Lung (tissue), 12 donors: ENCODE measurements around the gene CLTC. TPM values are rescaled to one million over a fixed set of nuclear protein-coding genes. Genes with fewer than 3 reads are reported as not detected.

Experiments
- ATAC-seq: fragments of 200-7000 bp; cut with Tn5 transposase; one replicate; pipeline ENCODE4 v1.9.1; 2020; ENCODE audit warnings: moderate number of reproducible peaks; ENCODE audit not compliant: insufficient read depth, low FRiP score
- DNase-seq, 3 donors: peaks; one replicate each; pipeline ENCODE4 v3.0.0-alpha.2; 2013 to 2017
- H3K27ac ChIP-seq, 2 donors: one replicate each; pipeline ENCODE4 v1.5.1; 2013; ENCODE audit warnings: mild to moderate bottlenecking in 2 of 2, moderate library complexity in 2 of 2, control low read depth in 1 of 2, inconsistent platforms in 1 of 2, low read depth in 1 of 2, low read length in 1 of 2
- H3K27me3 ChIP-seq, 3 donors: one replicate each; pipeline ENCODE4 v1.5.1; 2013; ENCODE audit warnings: low read length in 2 of 3; ENCODE audit not compliant: control insufficient read depth in 3 of 3, insufficient read depth in 3 of 3
- H3K36me3 ChIP-seq, 4 donors: one replicate each; pipeline ENCODE4 v1.5.1; 2013; ENCODE audit warnings: low read length in 4 of 4, mild to moderate bottlenecking in 1 of 4, moderate library complexity in 1 of 4; ENCODE audit not compliant: control insufficient read depth in 4 of 4, insufficient read depth in 4 of 4
- H3K4me1 ChIP-seq, 5 donors: one replicate each; pipeline ENCODE4 v1.5.1; 2013; ENCODE audit warnings: low read length in 5 of 5, mild to moderate bottlenecking in 2 of 5, moderate library complexity in 1 of 5; ENCODE audit not compliant: control insufficient read depth in 5 of 5, insufficient read depth in 5 of 5
- H3K4me3 ChIP-seq: one replicate; pipeline ENCODE4 v1.5.1; 2013; ENCODE audit warnings: mild to moderate bottlenecking, control low read depth, moderate library complexity
- H3K9ac ChIP-seq, 2 donors: one replicate each; pipeline ENCODE4 v1.5.1; 2013; ENCODE audit warnings: low read length in 2 of 2, control low read depth in 1 of 2; ENCODE audit not compliant: insufficient read depth in 1 of 2
- H3K9me3 ChIP-seq, 4 donors: one replicate each; pipeline ENCODE4 v1.5.1; 2013; ENCODE audit warnings: low read length in 3 of 4, mild to moderate bottlenecking in 1 of 4, moderate library complexity in 1 of 4; ENCODE audit not compliant: control insufficient read depth in 4 of 4, insufficient read depth in 3 of 4
- CTCF ChIP-seq: IDR thresholded peaks from 2 replicates; pipeline ENCODE4 v1.5.1; 2012; ENCODE audit warnings: mild to moderate bottlenecking; ENCODE audit errors: control extremely low read depth, extremely low read depth
- WGBS, 2 donors: extraction: QIAGEN DNeasy Blood & Tissue Kit; methylation state at CpG; one replicate each; pipeline ENCODE4 v1.1.7; 2013; 5-methylcytosine and 5-hydroxymethylcytosine counted together
- polyA plus RNA-seq, 2 donors: library from polyadenylated mRNA; stranded (reverse); fragments of 200-250 nt; gene quantifications; one replicate each; pipeline ENCODE4 v1.2.1, GENCODE V29; 2013
- total RNA-seq, 2 donors: library from RNA; depleted of rRNA in 1 of 2; stranded (reverse); fragments of >200 nt in 1 of 2; gene quantifications; one replicate each; pipeline ENCODE4 v1.2.1, GENCODE V29; 2014 to 2021
- donor health status: control.
- donor health status: control.
- donor health status: Bipolar disorder and iron deficiency.
- donor health status: healthy.
- donor health status: DM: yes; HTN: yes; CAD: no.

Gene CLTC
- total and polyA plus RNA-seq, 4 donors = 87.7 to 246 (median 162) TPM

DNA sequence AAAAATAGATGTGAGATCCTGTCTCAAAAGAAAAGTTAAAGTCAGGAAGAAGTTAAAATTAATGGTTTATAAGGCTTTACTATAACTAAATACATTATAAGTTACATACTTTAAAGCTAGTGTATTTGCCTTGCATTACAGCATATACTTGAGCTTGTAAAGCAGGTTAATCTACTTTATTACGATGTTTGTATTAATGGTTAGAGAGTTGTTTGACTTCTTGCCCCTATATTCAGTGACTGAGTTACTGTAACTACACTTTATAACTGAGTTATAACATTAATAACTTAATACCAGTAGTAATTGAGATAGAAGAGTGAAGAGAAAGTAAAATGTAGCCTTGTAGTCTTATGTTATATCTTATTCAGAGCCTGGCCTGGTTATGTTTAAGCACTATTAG, 22.9 kb downstream of the CLTC start:
- WGBS, 2 donors = 60 to 93% methylated on average over 1 of the region's 1 CpG
- H3K9ac ChIP-seq = no peak overlapping the region
- H3K4me3 ChIP-seq = no peak overlapping the region
- peak overlapping the region in 1 of 2 donors; percentile 2 for H3K27ac ChIP-seq
- no peaks in the 10 kb centered on the region for H3K9me3 ChIP-seq
- no peaks in the 10 kb centered on the region for H3K27me3 ChIP-seq
- no peak for ATAC-seq
- peak in 2 of 3 donors; percentile 37 to 56 for DNase-seq
- TF ChIP-seq CTCF = no peak
- H3K36me3 ChIP-seq = peaks cover 4 to 11% (median 5%) of the 10 kb centered on the region in 4 donors
- H3K4me1 ChIP-seq = peaks cover 2 to 23% (median 4%) of the 10 kb centered on the region in 5 donors

DNA sequence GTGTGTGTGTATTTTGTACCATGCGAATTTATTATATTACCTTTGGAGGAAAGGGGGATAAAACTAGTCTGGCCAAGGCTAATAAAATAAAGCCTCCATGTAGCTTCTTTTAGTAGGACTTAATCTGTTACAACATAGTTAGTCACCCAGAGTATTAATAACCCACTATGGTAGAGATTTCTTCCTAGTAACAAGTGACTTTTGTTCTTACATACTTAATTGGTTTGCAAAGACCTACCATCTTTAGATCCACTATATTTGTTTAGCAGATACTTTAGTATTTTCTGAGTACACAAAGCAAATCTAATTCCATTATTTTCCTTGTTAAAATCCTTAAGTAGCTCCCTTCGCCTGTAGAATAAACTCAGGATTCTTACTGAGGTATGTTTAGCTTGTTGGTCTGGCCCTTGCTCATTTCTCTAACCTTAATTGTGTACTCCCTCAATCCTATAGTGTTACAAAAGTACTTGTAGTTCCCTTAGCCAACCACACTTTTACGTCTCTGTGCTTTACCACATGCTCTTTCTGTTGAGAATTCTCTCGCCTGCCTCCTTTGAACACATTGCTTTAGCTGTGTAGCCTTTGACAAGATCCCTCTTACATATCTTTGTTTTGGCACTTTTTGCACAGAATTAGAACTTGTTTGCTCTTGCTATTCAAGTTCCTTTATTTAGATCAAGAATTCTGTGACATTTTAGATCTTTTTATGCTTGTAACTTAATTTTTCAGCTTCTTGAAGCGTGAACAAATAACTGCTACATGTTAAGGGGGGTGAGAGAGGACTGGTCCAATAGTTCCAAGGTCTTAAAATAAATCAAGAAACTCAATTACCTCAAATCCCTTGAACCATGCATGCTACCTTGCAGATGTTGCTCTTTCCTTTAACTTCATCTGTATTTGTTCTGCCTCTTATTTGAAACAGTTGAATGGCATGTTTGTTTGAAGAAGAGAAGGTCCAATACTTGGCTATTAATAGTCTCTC, 23.8 kb downstream of the CLTC start:
- Histone ChIP-seq H3K27me3 (no peaks in the 10 kb centered on the region), H3K36me3 (peaks cover 5 to 19% (median 8%) of the 10 kb centered on the region in 4 donors), H3K9ac (no peak overlapping the region), H3K27ac (peak overlapping the region in 1 of 2 donors; percentile 2), H3K9me3 (no peaks in the 10 kb centered on the region), H3K4me3 (no peak overlapping the region), H3K4me1 (peaks cover 0 to 22% (median 3%) of the 10 kb centered on the region in 5 donors)
- ATAC-seq = no peak
- DNase-seq = peak in 2 of 3 donors; percentile 48 to 65
- 64 to 65% methylated on average over 5 of the region's 5 CpGs for WGBS, 2 donors
- no peak for TF ChIP-seq CTCF

DNA sequence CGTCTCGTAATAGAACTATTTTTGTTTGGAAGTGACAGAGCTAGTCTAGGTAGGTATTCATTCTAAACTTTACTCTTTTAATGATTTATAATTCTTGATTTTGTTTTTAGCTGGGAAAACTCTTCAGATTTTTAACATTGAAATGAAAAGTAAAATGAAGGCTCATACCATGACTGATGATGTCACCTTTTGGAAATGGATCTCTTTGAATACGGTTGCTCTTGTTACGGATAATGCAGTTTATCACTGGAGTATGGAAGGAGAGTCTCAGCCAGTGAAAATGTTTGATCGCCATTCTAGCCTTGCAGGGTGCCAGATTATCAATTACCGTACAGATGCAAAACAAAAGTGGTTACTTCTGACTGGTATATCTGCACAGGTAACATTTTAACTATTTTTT, 27.6 kb downstream of the CLTC start:
- no peak for ATAC-seq
- 92 to 96% methylated on average over 6 of the region's 6 CpGs for WGBS, 2 donors
- no peak for TF ChIP-seq CTCF
- H3K4me3 ChIP-seq = no peak overlapping the region
- no peak for DNase-seq
- peaks cover 0 to 4% (median 2%) of the 10 kb centered on the region in 4 donors for H3K9me3 ChIP-seq
- H3K27ac ChIP-seq = no peak overlapping the region
- peaks cover 0 to 16% (median 0%) of the 10 kb centered on the region in 5 donors for H3K4me1 ChIP-seq
- H3K36me3 ChIP-seq = peaks cover 9 to 38% (median 32%) of the 10 kb centered on the region in 4 donors
- no peaks in the 10 kb centered on the region for H3K27me3 ChIP-seq
- no peak overlapping the region for H3K9ac ChIP-seq
